GM19240 (cell line): Measurements from ENCODE around the gene IVL.

Source experiments
- DNase-seq: peaks from one replicate; pipeline ENCODE4 v3.0.0; 2011; ENCODE audit warnings: low spot score; ENCODE audit not compliant: insufficient read length

The IVL gene

DNA sequence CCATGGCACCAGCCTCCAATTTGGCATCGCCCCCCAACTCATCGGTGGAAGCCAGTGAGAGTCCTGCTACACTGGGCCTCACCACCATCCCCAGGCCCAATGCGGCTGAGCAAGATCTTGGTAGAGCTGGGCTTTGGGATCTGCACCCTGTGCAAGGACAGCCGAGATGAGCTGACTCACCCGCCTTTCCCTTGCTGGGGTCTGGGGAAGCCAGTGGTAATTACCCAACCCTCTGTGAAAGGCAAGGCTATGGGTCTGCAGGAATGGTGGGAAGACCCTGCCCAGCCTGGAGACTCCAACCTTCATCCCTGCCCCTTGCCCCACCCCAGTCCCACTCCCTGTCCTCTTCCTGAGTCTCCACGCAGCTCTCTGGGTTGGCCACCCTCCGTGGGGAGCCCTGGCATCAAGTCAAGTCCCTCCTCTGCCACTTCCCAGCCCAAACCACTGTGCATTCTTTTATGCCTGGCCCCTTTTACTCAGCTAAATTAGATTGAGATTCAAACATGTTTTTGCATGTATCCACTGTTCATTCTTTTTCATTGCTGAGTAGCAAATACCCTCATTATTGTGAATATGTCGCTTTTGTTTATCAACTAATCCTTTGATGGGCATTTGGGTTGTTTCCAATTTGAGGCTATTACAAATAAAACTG, 21.5 kb upstream of the IVL start:
- no peak for DNase-seq

GRCh38 chr1:152888126-152888525, 20.2 kb upstream of the IVL start:
- no peak for DNase-seq

- DNase-seq = no peak
Measured at GRCh38 chr1:152899027-152899426, 9.3 kb upstream of the IVL start.

DNA sequence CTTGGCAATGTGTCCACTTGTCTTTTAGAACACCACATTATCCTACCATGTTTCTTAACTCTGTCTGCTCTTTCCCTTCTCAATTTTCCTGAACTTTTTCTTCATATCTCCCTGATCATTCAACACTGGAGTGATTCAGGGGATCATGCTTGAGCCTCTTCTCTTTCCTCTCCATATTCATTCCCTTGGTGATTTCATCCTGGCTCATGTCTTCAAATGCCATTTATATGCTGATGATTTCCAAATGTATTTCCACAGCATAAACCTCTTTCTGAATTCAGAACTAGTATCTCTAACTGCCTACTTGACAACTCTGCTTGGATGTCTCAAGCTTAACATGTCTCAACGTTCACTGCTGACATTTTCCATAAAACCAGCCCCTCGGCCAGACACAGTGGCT, 8.5 kb upstream of the IVL start:
- no peak for DNase-seq

DNA sequence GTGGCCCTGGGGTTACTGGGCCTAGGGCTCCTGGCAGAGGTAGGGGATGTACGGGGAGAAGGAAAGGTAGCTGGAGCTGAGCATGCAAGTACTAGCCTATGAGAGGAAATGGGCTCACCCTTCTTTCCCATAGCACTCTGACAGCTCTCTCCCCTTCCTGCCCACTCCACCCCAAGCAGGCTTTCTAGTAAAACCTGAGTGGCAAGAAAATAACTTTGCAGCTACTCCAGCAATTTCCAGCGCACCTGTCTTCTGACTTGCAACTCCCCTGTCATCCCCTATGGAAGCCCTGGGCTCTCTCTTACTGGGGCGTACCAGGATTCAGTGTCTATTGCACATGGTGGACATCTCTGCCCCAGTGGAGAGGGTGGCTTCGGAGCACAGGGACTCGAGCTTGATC, 6.7 kb upstream of the IVL start:
- DNase-seq = no peak

- DNase-seq = no peak
Measured at GRCh38 chr1:152902636-152903035, 5.7 kb upstream of the IVL start.

DNA sequence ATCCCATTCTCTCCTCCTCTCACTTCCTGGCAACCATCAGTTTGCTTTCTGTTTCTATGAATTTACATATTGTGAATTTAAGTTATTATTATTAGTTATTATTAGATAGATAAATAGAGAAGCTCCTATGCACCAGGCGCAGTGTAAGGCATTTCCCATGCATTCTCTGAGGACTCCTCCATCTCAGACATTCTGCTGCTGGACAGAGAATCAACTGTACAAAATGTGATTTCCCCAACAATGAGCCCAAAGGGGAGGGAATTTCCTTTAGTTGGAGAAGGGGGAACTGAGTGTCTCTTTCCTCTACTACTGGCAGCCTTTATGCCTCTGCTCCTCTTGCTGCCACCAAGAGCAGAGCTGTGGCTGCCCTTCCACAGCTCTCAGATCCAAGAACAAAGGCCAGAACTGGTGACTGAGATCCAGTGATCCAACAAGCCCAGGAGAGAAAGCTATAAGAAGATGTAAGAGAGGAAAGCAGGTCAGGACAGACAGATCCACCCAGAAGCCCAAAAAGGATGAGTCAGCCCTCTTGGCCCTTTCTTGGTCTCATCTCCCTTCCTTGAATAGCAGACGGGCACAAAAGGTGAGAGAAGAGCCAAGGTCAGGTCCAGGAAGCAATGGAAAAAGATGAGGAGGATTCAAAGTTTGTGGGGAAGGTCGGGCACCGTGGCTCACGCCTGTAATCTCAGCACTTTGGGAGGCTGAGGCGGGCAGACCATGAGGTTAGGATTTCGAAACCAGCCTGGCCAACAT, 3.5 kb upstream of the IVL start:
- DNase-seq = no peak

DNA sequence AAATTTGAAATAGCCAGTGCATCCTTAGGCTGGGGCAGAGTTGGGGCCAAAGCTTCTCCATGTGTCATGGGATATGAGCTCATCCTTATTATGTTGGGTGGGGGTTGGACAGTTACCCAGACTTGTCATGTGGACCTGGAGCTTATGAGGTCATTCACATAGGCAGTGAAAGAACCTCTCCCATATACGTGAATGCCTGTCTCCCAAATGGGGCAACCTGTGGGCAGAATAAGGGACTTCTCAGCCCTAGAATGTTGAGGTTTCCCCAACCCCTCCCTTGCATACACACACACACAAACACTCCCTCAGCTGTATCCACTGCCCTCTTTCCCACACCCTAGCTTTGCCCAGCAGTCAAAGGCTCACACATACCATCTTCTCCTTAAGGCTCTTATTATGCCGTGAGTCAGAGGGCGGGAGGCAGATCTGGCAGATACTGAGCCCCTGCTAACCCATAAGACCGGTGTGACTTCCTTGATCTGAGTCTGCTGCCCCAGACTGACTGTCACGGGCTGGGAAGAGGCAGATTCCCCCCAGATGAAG, 2.3 kb upstream of the IVL start:
- DNase-seq = no peak

GRCh38 chr1:152909206-152909605, 860 bp downstream of the IVL start:
- no peak for DNase-seq

GRCh38 chr1:152912471-152912870, 4.1 kb downstream of the IVL start:
- no peak for DNase-seq

DNA sequence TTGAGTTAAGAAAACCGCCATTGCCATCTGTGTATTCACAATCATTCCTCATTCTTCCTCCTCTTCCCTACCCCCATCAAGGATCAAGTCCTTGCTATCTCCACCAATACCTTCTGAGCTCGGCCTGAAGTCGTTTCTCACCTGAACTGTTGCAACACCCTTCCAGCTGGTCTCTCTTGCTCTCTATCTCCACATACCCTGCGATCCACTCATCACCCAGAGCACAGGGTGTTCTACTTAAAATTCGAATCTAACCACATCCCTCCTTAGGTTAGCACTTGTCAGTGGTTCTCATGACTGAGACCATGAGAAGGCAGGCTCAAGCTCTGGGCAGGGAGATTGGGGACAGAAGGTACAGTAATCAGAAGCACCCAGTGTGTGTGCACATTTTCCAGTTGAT, 4.6 kb downstream of the IVL start:
- DNase-seq = no peak

GRCh38 chr1:152917794-152918193, 9.4 kb downstream of the IVL start:
- DNase-seq = no peak

DNA sequence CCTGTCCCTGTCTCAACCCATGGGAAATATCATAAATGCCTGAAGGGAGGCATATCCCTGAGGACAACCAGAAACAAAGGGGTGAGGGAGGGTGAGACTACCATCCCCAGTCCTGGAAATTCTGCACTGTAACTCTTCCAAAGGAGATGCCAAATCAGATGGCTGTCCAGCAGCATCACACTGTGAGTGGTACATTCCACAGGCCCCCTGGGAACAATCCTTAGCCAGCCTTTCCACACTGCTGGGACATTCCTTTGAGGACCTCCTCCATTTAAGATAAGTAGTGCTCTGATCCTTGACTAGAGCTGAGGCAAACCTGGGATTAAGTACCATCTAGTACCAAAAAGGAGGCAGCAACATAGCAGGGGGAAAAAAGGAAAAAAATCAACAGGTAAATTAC, 10.7 kb downstream of the IVL start:
- no peak for DNase-seq

DNA sequence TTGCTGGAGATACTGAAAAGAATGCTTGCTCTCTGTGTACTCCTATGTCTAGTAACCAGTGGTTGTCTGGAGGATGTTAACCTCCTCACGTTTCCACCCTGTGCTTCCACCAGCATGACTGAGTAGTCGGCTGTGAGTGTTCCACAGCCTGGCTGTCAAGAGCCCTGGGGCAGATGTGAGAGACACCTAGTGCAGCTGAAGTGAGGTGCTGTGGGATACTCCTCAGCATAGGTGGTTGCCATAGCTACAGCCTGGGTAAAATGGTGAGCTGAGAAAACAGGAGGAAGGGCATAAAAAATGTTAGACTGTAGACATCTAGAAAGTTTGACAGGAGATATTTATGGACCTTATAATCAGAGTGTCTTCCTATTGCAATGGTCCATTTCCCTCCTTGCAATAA, 15.8 kb downstream of the IVL start:
- no peak for DNase-seq

- peak; percentile 26 for DNase-seq
Measured at GRCh38 chr1:152926091-152926490, 17.7 kb downstream of the IVL start.

GRCh38 chr1:152928671-152929070, 20.3 kb downstream of the IVL start:
- no peak for DNase-seq

- no peak for DNase-seq
Measured at GRCh38 chr1:152932170-152932811, 23.9 kb downstream of the IVL start.

- no peak for DNase-seq
Measured at GRCh38 chr1:152933196-152933595, 24.9 kb downstream of the IVL start.

- DNase-seq = no peak
Measured at GRCh38 chr1:152940614-152941013, 32.3 kb downstream of the IVL start.

DNA sequence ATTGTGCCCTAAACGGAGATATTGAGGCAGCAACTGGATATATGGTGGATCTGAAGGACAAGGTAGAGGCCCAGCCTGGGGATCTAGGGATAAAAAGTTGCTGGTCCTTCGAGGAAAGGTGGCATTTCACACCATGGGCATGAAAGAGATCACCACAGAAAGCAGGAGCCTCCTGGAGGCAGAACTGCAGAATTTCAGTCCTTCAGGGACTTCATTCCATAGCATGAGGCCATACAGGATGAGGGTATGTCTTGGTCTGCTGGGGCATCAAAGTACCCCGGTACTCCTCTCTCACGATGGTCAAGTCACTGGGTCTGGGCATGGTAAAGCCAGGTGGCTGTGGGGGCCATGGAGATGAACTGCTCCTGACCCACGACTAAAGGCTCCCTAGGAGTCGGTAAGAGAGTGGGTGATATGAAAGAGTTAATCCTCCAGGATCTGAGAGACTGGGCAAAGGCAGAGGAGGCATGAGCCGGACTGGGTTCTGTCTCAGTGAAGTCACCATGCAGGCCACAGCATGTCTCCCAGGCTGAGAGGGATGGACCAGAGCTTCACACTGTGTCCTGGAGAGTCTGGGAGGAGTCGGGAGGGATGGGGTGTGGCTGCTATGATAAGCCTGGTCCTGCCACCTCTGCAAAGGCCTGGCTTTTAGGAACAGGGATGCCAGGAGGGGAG, 32.8 kb downstream of the IVL start:
- no peak for DNase-seq

- DNase-seq = no peak
Measured at GRCh38 chr1:152942161-152942560, 33.8 kb downstream of the IVL start.

DNA sequence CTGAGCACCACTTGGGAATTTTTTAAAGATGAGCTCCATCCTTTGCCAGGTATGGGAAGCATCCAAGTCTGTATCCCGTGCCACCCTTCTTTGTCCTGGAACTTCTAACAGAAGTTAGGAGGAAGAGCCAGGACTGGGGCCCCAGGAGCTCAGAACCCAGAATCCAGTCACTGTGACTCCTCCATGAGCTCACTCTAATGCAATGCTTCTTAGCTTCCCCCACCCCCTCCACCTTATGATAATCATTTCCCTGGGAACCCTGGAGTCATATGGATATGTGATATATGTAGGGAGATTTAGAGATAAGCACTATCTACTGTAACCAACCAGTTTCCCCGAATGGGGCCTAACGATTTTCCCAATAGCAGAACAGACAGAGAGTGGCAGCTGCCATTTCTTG, 37.9 kb downstream of the IVL start:
- no peak for DNase-seq
